Measurements from ENCODE around the gene GSTT4.

GSTT4 gene

DNA sequence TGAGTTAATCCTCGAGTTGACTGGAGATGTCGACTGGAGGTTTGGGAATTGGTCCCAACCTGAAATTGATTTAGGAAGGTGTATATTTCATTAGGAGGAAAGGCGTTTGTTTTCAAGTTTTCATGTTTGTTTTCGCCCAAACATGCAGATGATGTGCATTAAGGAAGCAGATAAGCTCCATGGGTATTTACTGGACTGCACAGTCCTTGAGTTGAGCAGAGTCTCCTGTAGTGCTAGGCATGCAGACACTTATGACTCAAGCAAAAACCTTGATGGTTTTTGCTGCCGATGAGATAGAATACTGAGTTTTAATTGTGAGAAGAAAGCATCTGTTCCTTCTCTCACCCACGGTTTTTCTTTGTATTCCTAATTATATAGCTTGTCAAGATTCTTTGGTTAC is 33.8 kb upstream of the GSTT4 start:
- Histone ChIP-seq H3K27ac (ENCODE audit: low read depth, low read length) (no peak overlapping the region), H3K4me1 (ENCODE audit: control insufficient read depth, low read length) (no peaks in the 10 kb centered on the region), H3F3A (ENCODE audit: control insufficient read depth, insufficient read depth) (no peaks in the 10 kb centered on the region), H3K27me3 (ENCODE audit: control insufficient read depth, low read length) (no peaks in the 10 kb centered on the region), H3K36me3 (ENCODE audit: control insufficient read depth, low read length) (peaks cover 62% of the 10 kb centered on the region), H3K9me2 (replicated peaks; ENCODE audit: control insufficient read depth, low read length) (no peaks in the 10 kb centered on the region), H4K20me1 (ENCODE audit: control insufficient read depth, insufficient read depth, low read depth, low read length) (no peaks in the 10 kb centered on the region), H3K4me3 (ENCODE audit: low read length) (no peak overlapping the region), H3K79me2 (ENCODE audit: control insufficient read depth, low read length) (peaks cover 13% of the 10 kb centered on the region), H3K9me3 (ENCODE audit: control insufficient read depth, insufficient read depth, low read length) (no peaks in the 10 kb centered on the region), H3K4me2 (ENCODE audit: low read length) (no peak overlapping the region)
- TF ChIP-seq EZH2phosphoT487 (IDR thresholded peaks at IDR 0.05; ENCODE audit: borderline replicate concordance, low read length), result no peak
- TF ChIP-seq, protein P1, sequence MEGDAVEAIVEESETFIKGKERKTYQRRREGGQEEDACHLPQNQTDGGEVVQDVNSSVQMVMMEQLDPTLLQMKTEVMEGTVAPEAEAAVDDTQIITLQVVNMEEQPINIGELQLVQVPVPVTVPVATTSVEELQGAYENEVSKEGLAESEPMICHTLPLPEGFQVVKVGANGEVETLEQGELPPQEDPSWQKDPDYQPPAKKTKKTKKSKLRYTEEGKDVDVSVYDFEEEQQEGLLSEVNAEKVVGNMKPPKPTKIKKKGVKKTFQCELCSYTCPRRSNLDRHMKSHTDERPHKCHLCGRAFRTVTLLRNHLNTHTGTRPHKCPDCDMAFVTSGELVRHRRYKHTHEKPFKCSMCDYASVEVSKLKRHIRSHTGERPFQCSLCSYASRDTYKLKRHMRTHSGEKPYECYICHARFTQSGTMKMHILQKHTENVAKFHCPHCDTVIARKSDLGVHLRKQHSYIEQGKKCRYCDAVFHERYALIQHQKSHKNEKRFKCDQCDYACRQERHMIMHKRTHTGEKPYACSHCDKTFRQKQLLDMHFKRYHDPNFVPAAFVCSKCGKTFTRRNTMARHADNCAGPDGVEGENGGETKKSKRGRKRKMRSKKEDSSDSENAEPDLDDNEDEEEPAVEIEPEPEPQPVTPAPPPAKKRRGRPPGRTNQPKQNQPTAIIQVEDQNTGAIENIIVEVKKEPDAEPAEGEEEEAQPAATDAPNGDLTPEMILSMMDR (IDR thresholded peaks at IDR 0.05; ENCODE audit: low read depth, low read length, poor library complexity, severe bottlenecking), result no peak

DNA sequence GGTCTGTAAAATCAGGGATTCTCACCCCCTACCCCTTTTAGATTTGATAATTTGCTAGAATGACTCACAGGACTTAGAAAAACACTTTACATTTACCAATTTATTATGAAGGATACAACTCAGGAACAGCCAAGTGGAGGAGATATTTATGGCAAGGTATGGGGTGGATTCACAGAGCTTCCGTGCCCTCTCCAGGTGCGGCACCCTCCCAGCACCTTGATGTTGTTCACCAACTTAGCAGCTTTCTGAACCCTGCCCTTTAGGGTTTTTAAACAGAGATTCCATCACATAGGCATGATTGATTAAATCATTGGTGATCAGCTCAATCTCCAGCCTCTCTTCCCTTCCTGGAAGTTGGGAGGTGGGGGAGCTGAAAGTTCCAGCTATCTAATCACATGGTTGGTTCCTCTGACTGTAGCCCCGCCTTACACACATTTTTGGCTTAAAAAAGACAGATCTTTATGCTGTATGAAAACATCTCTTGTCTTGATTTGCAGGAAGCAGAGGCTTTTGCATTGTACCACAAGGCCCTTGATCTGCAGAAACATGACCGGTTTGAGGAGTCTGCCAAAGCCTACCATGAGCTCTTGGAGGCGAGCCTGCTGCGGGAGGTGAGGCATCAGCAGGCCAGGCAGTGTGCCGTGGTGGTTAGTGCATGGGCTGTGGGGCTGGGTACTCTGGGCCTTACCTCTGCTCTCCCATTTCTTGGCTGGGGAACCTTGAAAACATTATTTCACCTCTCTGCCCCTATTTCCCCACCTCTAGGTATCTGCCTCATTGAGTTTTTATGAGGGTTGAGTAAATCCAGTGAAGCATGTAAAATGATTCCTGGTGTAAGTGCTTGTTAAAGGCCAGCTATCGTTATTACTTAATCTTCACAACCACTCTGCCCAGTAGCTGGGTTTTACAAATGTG is 32.9 kb upstream of the GSTT4 start:
- no peaks in the 10 kb centered on the region for H3K9me3 ChIP-seq (ENCODE audit: control insufficient read depth, insufficient read depth, low read length)
- H3K9me2 ChIP-seq (replicated peaks; ENCODE audit: control insufficient read depth, low read length), result no peaks in the 10 kb centered on the region
- no peak overlapping the region for H3K27ac ChIP-seq (ENCODE audit: low read depth, low read length)
- no peak overlapping the region for H3K4me2 ChIP-seq (ENCODE audit: low read length)
- H3F3A ChIP-seq (ENCODE audit: control insufficient read depth, insufficient read depth), result no peaks in the 10 kb centered on the region
- peaks cover 21% of the 10 kb centered on the region for H3K79me2 ChIP-seq (ENCODE audit: control insufficient read depth, low read length)
- no peak for TF ChIP-seq EZH2phosphoT487 (IDR thresholded peaks at IDR 0.05; ENCODE audit: borderline replicate concordance, low read length)
- TF ChIP-seq, protein P1 (IDR thresholded peaks at IDR 0.05; ENCODE audit: low read depth, low read length, poor library complexity, severe bottlenecking), result no peak
- no peaks in the 10 kb centered on the region for H3K27me3 ChIP-seq (ENCODE audit: control insufficient read depth, low read length)
- H3K4me1 ChIP-seq (ENCODE audit: control insufficient read depth, low read length), result no peaks in the 10 kb centered on the region
- H3K4me3 ChIP-seq (ENCODE audit: low read length), result no peak overlapping the region
- H4K20me1 ChIP-seq (ENCODE audit: control insufficient read depth, insufficient read depth, low read depth, low read length), result no peaks in the 10 kb centered on the region
- H3K36me3 ChIP-seq (ENCODE audit: control insufficient read depth, low read length), result peaks cover 58% of the 10 kb centered on the region

DNA sequence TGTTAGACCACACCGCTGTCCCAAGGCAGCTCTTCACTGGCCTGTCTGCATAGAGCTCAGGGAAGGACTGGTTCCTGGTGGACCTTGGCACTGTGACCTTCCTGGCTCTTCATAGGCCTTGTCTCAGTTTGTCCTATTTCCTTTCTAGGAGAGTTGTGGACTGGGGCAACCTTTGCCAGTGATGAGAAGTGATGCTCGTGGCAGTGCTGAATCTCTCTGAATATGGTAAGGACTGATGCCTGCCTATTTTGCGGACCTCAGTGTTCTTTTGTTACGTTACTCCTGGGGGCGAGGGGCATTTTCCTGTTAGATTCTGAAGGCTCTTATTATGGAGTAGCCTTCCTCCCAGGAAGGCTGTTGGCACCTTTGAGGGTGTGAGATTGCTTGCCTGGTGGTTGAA is 30.0 kb upstream of the GSTT4 start:
- H3K9me2 ChIP-seq (replicated peaks; ENCODE audit: control insufficient read depth, low read length), result no peaks in the 10 kb centered on the region
- no peaks in the 10 kb centered on the region for H3K9me3 ChIP-seq (ENCODE audit: control insufficient read depth, insufficient read depth, low read length)
- H3K4me1 ChIP-seq (ENCODE audit: control insufficient read depth, low read length), result peaks cover 7% of the 10 kb centered on the region
- no peak overlapping the region for H3K4me3 ChIP-seq (ENCODE audit: low read length)
- H3F3A ChIP-seq (ENCODE audit: control insufficient read depth, insufficient read depth), result no peaks in the 10 kb centered on the region
- no peak overlapping the region for H3K27ac ChIP-seq (ENCODE audit: low read depth, low read length)
- H4K20me1 ChIP-seq (ENCODE audit: control insufficient read depth, insufficient read depth, low read depth, low read length), result peaks cover 4% of the 10 kb centered on the region; the same call in 1 of the 2 replicates
- H3K79me2 ChIP-seq (ENCODE audit: control insufficient read depth, low read length), result peaks cover 47% of the 10 kb centered on the region
- TF ChIP-seq EZH2phosphoT487 (IDR thresholded peaks at IDR 0.05; ENCODE audit: borderline replicate concordance, low read length), result no peak
- TF ChIP-seq, protein P1 (IDR thresholded peaks at IDR 0.05; ENCODE audit: low read depth, low read length, poor library complexity, severe bottlenecking), result no peak
- no peaks in the 10 kb centered on the region for H3K27me3 ChIP-seq (ENCODE audit: control insufficient read depth, low read length)
- H3K36me3 ChIP-seq (ENCODE audit: control insufficient read depth, low read length), result peaks cover 43% of the 10 kb centered on the region
- H3K4me2 ChIP-seq (ENCODE audit: low read length), result no peak overlapping the region
